GM19351 (cell line): ENCODE results near the gene PSMB8.

ENCODE experiments used
- ATAC-seq: cut with Tn5 transposase; IDR thresholded peaks from one replicate; pipeline ENCODE4 v1.9.1; 2021; ENCODE audit warnings: mild to moderate bottlenecking, moderate library complexity; ENCODE audit not compliant: unreplicated experiment

PSMB8 gene

DNA sequence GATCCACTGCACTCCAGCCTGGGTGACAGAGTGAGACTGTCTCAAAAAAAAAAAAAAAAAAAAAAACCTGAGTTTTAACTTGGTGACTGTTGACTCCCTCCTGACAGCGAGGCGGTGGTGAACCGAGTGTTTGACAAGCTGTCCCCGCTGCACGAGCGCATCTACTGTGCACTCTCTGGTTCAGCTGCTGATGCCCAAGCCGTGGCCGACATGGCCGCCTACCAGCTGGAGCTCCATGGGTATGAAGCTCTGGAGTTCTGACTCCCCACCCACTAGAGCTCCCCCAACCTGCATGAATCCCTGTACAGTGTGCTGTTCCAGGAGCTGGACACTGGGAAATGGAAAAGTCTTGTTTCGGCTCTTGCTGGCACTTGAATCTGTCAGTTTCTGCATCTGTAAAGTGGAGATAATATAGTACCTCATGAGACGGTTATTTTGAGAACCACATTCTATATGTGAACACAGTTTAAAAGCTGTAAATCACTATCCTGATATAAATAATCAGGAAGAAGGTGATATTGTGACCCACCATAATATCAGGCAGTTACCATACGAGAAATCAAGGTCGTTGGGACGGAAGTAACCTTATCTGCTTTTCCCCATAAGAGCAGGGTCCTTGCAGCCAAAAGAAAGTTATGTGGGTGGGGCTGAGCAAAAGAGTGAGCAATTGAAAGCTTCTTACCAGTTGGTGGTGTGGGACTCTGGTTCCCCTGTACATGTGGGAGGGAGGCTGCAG, 13.5 kb upstream of the PSMB8 start:
- ATAC-seq = no peak

DNA sequence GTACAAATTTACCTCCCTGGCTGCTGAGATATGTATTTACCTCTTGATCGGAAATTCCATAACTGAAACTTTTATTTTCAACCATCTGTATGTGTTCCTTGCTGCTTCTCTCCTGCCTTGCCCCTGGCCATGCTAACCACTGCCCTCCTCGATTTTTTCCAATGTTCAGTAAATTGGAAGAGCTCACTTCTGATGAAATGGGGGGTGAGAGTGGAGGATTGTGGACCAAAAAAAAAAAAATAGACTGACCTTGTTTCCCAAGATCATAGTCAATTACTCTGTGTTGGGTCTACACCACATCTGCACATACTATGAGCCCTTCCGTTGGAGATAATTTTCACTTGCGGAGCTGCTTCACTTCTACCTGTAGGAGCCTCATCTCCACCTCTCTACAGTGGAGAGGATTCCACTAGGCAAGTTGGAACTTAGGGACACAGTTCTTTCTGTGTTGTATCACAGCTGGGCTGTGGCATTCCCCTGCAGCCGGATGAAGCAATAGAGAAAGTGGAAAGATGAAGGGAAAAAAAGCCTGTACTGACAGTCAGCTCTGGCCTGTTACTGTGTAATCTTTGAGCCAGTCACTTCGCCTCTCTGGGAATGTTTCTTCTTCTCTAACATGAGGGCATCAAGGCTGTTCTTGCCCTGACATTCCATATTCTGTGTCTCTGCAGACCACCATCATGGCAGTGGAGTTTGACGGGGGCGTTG, 11.8 kb upstream of the PSMB8 start:
- no peak for ATAC-seq

DNA sequence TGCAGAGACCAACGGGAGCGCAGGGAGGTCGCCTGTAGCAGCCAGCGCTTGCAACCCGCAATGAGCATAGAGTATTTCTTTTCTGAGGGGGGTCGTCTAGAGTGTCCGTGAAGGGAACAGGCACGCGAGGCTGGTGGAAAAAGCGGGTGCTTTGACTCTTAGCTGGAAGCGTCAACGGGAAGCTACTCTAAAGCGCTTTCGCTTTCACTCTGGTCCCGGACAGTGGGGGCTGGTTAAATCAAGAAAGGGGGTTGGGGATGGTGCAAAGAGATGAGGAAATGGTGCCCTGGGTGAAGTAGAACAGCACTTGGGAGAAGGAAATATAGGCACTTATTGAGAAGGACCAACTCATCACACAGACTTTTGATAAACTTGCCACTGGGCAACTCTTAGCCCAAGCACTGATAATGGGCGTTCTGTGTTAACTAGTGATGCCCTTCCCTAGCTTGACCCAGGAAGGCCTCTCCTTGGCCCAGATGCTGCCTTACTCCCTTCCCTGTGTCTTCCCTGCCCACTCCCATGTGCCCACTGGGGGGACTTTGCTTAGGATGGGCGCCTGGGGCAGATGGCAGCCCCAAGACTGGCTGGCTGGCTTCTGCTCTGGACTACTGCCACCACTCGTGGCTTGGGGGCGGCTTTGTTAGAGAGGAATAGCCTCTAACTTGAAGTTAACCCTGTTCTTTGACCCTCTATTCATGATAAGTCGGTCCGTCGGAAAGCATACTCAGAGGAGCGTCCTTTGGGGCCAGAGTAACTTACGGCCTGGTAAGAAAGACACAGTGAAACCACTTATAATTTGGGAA, 10.7 kb upstream of the PSMB8 start:
- peak; percentile 13 for ATAC-seq

DNA sequence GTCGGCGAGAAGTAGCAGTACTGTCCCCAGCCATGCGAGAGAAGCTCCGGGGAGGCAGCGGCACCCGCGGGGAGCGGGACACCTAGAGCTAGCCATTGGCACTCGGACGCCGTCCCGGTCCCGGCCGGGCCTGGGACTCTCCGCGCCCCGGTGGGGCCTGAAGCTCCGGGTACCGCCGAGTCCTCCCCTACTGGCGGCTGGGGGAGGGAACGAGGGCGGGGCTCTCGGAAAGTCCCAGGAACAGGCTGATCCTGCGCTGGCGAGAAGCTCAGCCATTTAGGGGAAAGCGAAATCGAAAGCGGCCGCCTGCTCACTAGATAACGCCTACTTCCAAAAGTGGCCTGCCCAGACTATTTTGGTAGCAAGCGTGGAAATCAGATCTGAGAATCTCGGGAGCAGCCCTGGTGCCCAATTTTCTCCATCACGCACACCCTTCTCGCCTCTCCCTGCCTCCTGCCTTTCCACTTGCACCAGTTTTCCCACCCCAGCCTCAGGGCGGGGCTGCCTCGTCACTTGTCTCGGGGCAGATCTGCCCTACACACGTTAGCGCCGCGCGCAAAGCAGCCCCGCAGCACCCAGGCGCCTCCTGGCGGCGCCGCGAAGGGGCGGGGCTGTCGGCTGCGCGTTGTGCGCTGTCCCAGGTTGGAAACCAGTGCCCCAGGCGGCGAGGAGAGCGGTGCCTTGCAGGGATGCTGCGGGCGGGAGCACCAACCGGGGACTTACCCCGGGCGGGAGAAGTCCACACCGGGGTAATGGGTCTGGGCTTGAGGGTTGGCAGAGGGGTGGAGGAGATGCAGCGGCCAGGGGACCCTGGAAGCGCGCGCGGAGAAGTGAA, 9.9 kb upstream of the PSMB8 start, which contains the start of the genes PSMB9 and TAP1:
TSS of gene PSMB9 (plus strand) at position 652 of the 835 bp plus-strand sequence. CDS start at position 690, 38 bp downstream.
TSS of gene TAP1 (minus strand) at position 164 of the 835 bp plus-strand sequence. CDS start at position 96, 68 bp downstream.
- ATAC-seq = peak; percentile 79

DNA sequence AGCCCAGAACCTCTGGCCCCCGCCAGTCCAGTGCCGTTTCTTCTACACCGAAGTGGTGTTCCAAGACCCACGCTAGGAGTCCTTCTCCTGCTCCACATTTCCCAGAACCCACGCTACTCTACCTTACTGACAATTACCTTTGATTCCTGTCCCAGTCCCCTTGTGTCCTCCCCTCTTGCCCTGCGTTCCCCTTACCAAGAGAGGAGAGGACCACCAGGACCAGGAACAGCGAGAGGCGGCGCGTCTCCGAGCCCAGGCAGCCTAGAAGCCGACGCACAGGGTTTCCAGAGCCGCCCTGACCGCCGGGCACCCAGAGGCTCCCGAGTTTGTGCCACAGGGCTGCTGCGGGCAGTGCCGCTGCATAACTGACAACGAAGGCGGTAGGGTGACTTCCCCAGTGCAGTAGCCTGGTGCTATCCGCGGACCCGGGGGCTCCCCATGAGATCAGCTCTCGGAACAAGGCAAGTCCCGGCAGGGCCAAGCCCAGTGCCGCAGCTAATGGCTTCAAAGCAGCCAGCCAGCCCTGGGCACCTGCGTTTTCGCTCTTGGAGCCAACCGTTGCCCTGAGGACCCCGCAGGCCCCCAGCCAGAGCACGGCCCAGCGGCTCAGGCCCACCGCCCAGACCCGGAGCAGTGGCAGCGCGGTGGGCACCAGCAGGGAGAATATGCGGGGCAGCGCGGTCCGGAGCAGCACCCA, 9.1 kb upstream of the PSMB8 start:
- ATAC-seq = peak; percentile 12

DNA sequence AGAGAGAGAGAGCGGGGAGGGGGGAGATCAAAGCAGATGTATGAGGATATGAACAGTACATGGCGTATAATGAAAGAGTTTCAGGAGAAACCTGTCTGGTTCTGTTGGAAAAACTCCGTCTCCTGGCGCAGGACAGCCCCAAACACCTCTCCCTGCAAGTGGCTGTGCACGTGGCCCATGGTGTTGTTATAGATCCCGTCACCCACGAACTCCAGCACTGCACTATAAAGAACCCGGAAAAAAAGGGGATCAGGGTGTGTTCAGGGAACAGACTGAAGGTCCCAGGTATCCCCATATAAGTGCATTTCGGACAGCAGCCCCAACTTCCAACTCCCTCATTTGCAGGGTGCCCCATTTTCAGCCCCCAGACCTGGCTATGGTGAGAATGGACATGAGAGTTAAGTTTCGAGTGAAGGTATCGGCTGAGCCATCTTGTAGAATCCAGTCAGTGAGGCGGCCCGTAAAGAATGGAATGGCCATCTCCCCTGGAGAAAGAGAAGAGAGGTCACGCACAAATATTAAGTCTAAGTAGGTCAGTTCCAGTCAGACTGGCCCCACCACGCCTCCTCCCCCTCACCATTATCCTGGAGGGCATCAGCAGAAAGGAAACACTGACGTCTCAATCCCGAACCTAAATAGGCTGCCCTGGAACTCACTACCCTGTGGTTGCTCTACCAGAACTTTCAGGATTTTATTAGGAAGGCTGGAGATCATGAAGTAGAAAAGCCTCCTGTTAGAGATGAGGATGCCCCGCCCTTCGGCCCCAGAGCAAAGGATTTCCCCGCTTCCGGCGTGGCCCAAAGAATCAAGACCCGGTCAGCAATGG, 8.4 kb upstream of the PSMB8 start:
- ATAC-seq = no peak

DNA sequence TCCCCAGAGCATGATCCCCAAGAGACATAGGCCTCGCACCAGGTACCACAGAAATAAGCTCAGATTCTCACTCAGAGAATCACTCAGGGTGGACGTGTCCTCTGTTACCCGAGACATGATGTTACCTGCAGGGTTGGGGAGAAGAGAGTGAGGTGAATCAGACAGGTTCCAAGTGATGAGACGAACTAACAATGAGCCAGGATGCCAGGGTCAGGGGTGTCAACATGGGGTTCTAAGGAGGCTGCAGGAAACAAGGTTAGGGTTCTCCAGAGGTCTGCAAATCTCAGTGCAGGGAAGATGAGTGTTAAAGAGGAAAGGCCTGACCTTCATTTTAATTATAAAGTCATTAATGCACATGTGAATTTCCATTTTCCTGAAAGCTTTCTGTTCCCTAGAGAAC, 7.2 kb upstream of the PSMB8 start:
- ATAC-seq = no peak

DNA sequence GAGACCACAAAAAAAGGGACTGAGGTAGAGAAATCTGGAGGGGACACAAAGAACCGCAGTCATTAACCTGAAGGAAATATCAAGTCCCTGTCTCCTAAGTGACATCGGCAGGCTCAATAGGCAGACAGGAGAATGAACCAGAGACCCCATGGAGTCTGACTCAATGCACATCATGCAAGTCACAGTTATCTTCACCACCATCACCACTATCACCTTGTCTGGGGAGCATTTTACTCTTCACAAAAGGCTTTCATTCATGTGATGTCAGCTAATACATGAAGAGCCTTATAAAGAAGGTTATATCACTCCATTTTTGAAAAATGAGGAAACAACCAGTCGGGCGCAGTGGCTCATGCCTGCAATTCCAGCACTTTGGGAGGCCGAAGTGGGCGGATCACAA, 5.3 kb upstream of the PSMB8 start:
- ATAC-seq = no peak

DNA sequence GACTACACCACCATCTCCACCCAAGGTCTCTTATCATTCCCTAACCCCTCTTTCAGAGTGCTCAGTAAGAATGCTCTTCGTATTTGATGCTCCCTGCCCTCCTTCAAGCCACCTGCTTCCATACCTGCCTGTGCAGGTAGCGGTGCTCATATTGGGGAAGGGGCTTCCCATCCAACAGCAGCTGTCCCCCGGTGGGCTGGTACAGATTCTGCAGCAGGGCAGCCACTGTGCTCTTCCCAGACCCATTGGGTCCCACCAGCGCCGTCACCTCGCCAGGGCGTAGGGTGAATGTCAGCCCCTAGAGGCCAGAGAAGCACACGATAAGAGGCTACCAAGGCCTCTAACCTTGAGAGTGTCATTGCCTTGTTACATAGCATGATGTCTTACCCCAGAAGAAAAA, 3.9 kb upstream of the PSMB8 start:
- ATAC-seq = no peak

DNA sequence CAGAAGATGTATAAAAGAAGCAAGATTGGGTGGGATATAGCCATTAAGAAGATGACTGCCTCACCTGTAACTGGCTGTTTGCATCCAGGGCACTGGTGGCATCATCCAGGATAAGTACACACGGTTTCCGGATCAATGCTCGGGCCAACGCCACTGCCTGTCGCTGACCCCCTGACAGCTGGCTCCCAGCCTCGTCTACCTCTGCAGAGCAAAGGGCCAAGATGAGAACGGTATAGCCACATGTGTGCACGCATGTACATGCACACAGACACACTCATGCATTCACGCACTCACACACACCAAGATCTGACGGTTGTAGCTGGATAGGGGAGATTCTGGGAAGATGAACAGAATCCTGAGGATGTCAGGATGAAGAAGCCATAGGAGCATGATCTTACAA, 3.2 kb upstream of the PSMB8 start:
- ATAC-seq = no peak

DNA sequence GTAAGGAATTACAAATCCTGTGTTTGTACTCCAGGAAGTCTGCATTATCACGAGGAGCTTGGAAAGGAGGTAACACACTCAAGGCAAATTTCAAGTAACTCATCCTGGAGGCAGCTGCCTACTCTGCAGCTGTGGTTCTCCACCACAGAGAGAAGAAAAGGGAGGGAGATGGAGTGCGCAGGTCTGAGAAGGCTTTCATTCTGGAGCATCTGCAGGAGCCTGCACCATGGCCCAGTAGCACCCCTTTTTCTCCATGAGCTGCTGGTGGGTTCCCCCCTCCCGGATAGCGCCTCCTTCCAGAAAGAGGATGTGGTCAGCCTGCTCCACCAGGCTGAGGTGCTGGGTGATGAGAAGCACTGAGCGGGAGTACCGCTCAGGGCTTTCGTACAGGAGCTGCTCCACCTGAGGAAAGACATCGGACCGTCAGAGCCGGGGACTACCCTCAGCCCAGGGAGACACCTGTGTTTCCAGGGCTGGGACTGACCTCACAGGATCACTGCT, 1.6 kb upstream of the PSMB8 start:
- no peak for ATAC-seq

DNA sequence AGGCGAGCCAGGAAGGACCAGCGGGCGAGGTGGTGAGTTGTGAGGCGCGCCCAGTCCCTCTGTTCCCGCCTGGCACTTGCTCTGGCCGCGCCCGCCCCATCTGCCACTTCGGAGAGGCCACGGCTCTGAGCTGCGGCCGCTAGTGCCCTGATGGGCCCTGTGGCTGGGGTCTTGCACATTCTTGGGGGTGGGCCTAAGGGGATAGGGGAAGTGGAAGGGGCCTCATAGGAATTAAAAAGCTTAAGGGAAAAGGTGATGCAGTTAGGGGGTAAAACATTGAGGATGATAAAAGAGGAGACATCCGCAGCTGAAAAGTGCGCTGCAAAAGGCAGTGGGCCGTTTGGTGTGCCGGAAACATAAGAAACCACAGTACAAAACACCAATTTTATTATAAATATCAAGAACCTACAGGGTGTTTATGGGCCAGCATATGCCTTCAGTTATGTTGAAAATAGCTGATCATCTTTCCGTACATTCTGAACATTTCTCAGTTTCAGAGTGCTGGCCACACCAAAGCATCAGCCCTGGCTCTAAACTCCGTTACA, 1.1 kb upstream of the PSMB8 start:
- no peak for ATAC-seq

DNA sequence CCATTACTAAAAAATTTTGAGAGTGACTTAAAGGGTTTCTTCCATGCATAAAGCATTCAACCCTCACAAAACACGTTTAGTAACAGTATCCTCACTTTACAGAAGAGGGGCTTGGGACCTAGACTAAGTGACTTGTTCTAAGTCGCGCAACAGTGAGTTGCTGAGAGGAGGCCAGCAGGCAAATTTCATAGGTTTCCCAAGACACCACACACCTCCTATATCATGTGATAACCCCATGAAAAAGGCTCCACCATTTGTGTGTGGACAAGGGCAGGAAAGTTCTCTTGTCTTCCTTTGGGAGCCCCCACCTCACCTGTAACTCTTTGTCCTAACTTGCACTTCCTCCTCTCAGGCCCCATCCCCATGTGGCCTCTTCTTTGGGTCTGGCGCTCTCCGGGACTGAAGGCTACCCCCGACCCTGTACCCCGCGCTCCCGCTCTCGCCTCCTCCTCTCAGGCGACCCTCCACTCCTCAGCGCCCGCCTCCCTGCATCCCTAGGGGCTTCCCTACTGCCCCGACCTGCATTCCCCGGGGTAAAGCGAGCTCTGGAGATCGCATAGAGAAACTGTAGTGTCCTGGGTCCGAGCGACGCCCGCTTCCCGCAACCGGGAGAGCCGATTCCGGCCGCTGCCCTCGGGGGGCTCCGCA, 392 bp downstream of the PSMB8 start:
- no peak for ATAC-seq

DNA sequence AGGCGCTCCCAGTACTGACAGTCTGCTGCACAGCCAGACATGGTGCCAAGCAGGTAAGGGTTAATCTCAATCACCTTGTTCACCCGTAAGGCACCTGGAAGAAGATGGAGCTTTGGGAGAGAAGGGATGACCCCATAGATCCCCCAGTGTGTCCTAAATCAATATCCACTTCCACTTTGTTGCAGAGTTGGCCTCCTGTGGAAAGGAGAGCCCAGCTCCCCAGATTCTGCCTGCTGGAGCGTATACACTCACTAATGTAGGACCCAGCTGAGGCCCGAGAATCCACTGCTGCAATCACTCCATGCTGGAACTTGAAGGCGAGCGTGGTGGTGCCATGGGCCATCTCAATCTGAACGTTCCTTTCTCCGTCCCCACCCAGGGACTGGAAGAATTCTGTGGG, 1.2 kb downstream of the PSMB8 start:
- no peak for ATAC-seq

DNA sequence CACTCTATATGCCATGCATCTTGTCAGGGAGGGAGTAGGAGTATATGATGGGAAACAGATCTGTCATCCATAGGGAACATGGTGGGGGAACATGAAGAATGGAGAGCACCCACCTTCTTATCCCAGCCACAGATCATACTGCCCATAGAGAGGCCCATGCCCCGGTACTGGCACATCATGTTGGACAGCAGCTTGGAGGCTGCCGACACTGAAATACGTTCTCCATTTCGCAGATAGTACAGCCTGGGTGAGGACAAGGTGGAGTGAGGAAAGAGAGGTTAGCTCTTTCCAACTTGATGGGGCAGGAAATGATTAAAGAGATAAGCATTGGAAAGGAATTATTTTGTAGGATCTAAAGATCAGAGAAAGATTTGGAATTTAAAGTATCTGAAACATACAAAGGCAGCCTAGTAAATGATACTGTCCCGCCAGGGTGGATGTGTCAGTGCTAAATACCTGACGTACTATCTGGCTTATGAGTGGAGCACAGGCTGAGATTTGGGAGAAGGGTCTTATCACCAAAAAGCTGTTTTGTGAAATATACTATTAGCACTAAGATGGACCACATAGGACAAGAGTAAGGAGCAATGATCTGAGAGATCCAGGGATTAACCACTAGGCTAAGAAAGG, 1.7 kb downstream of the PSMB8 start:
- no peak for ATAC-seq

DNA sequence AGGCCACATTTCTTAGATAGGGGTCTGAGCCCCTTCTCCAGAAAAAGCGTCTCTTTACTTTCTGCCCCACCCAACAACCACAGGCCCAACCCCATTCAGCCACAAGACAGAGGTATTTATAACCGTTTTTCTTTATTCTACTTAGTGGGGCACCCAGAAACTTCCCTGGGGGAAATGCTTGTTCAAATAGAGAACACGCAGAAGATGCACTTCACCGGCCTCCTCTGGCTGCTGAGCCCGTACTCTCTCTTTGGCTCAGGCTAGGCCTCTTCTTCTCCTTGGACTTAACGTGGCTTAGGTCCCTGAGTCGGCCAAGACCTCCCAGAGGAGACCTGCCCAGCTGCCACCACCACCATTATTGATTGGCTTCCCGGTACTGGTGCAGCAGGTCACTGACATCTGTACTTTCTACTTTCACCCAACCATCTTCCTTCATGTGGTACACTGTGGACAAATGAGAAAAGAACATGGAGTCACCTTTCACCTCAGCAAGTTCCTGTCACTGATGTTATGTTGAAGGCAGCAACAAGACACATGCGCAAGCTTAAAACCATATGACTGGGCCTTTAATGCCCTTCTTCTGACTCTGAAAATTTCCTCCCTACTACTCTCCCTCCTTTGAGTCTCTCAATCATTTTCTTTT, 3.1 kb downstream of the PSMB8 start:
- no peak for ATAC-seq

DNA sequence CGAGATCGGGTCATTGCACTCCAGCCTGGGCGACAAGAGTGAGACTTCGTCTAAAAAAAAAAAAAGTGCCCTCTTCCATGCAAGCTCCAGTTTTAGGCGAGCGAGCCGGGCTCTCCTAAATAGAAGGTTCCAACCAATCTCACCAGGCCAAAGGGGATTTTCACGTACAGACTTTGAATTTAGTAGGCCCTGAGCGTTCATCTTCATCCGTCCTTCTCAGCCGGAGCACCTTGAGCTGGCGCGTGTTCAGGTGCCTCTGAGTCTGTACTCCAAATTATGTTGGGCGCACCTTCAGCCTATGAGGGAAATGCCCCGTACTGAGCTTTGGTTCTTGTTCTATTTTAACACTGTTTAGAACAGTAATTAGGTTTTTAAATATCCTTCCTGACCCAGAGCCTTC, 4.5 kb downstream of the PSMB8 start:
- no peak for ATAC-seq
